ENCODE data around the gene FLRT2.

The FLRT2 gene

GRCh38 chr14:85622106-85622505 lies 92.2 kb downstream of the FLRT2 start:
- DNase-seq (ENCODE audit: low spot score): no peak

GRCh38 chr14:85622986-85623685 lies 93.2 kb downstream of the FLRT2 start:
- ATAC-seq (ENCODE audit: low read depth) (no peak), DNase-seq (ENCODE audit: low spot score) (peak; percentile 60)
- TF ChIP-seq CTCF (IDR thresholded peaks at IDR 0.05; ENCODE audit: poor library complexity, severe bottlenecking): no peak
- Histone ChIP-seq H3K27ac (ENCODE audit: poor library complexity, severe bottlenecking) (no peak overlapping the region), H3K9me3 (ENCODE audit: severe bottlenecking) (no peaks in the 10 kb centered on the region), H3K4me1 (ENCODE audit: insufficient read depth, poor library complexity, severe bottlenecking) (no peaks in the 10 kb centered on the region), H3K4me3 (ENCODE audit: severe bottlenecking) (no peak overlapping the region), H3K36me3 (ENCODE audit: low read depth) (no peaks in the 10 kb centered on the region; the same call in 1 of the 2 replicates), H3K27me3 (ENCODE audit: insufficient read depth, poor library complexity, severe bottlenecking) (no peaks in the 10 kb centered on the region)

More at GRCh38 chr14:85622106-85622505, 92.2 kb downstream of the FLRT2 start:
- Histone ChIP-seq H3K27me3 (ENCODE audit: insufficient read depth, poor library complexity, severe bottlenecking) (no peaks in the 10 kb centered on the region), H3K36me3 (ENCODE audit: low read depth) (no peaks in the 10 kb centered on the region; the same call in 1 of the 2 replicates), H3K9me3 (ENCODE audit: severe bottlenecking) (no peaks in the 10 kb centered on the region), H3K27ac (ENCODE audit: poor library complexity, severe bottlenecking) (no peak overlapping the region), H3K4me1 (ENCODE audit: insufficient read depth, poor library complexity, severe bottlenecking) (peaks cover 7% of the 10 kb centered on the region), H3K4me3 (ENCODE audit: severe bottlenecking) (no peak overlapping the region)
- ATAC-seq (ENCODE audit: low read depth): no peak
- no peak for TF ChIP-seq CTCF (IDR thresholded peaks at IDR 0.05; ENCODE audit: poor library complexity, severe bottlenecking)

DNA sequence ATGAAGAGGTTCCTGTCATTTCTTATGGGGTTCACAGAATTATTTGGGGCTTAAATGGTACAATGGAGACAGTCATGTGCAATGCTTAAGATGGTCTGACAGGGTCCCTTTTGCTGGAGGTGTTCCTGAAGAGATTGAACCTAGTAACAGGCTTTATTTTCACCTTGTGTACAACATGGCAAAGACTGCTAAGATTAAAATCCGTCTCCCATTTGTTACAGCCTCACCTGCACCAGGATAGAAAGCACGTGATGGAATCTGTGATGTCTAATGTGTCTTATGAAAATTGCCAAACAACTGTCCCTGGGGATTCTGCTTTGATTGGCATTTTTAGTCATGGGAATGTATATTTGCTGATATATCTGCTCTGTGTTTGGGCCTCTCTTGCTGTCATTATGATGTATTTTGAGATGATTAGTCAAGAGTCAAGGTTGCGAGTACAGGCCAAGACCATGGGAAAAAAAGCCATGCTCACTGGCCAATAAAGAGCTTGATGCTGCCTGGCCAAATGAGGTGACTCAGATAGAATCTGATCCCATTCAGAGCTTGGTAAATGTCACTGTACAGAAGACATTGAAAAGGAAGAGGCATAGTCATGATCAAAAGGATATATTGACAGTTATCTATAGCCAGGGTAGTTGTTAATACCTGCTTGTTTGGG lies 96.1 kb downstream of the FLRT2 start:
- Histone ChIP-seq H3K9me3 (ENCODE audit: severe bottlenecking) (no peaks in the 10 kb centered on the region), H3K27ac (ENCODE audit: poor library complexity, severe bottlenecking) (no peak overlapping the region), H3K27me3 (ENCODE audit: insufficient read depth, poor library complexity, severe bottlenecking) (no peaks in the 10 kb centered on the region), H3K4me1 (ENCODE audit: insufficient read depth, poor library complexity, severe bottlenecking) (no peaks in the 10 kb centered on the region), H3K4me3 (ENCODE audit: severe bottlenecking) (no peak overlapping the region), H3K36me3 (ENCODE audit: low read depth) (no peaks in the 10 kb centered on the region; the same call in 1 of the 2 replicates)
- no peak for TF ChIP-seq CTCF (IDR thresholded peaks at IDR 0.05; ENCODE audit: poor library complexity, severe bottlenecking)
- DNase-seq (ENCODE audit: low spot score) (no peak), ATAC-seq (ENCODE audit: low read depth) (no peak)

DNA sequence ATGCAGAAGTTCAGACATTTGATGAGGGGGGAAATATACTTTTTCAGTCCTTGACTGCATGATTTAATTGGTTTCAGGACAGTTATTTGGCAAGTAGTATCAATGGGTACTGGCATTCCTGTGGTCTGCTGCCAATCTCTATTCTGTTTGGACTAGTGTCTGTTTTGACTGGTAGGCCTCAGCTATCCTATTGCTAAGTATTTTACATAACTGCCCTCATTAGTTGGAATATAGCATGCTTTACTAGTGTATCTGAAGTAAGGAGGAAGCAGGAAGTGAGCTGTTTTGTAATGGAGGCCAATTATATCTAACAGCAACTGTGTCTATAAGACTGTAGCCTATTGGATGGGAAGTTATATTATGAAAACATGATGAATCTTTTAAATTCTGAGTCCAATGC lies 104.3 kb downstream of the FLRT2 start:
- DNase-seq (ENCODE audit: low spot score): no peak

More for the DNA sequence above, 104.3 kb downstream of the FLRT2 start:
- H3K4me1 ChIP-seq (ENCODE audit: insufficient read depth, poor library complexity, severe bottlenecking): no peaks in the 10 kb centered on the region
- H3K27ac ChIP-seq (ENCODE audit: poor library complexity, severe bottlenecking): no peak overlapping the region
- no peaks in the 10 kb centered on the region for H3K36me3 ChIP-seq (ENCODE audit: low read depth)
- no peaks in the 10 kb centered on the region for H3K9me3 ChIP-seq (ENCODE audit: severe bottlenecking)
- no peaks in the 10 kb centered on the region for H3K27me3 ChIP-seq (ENCODE audit: insufficient read depth, poor library complexity, severe bottlenecking)
- ATAC-seq (ENCODE audit: low read depth): peak; percentile 41; the same call in 1 of the 3 replicates
- no peak for TF ChIP-seq CTCF (IDR thresholded peaks at IDR 0.05; ENCODE audit: poor library complexity, severe bottlenecking)
- no peak overlapping the region for H3K4me3 ChIP-seq (ENCODE audit: severe bottlenecking)
